ENCODE measurements around the gene KNSTRN. TPM values are rescaled to one million over a fixed set of nuclear protein-coding genes. Genes with fewer than 3 reads are reported as not detected.

The KNSTRN gene
- total and polyA plus RNA-seq, 2 experiments from 2014 or later: 67.9 to 80.4 TPM

GRCh38 chr15:40413036-40413435 lies 30.5 kb downstream of the KNSTRN start:
- Histone ChIP-seq H3K4me1 (ENCODE audit: insufficient read depth) (no peaks in the 10 kb centered on the region), H3K27ac (ENCODE audit: low read depth) (no peak overlapping the region), H3K4me2 (no peak overlapping the region), H3K9me2 (ENCODE audit: insufficient read depth) (no peaks in the 10 kb centered on the region), H3K36me3 (ENCODE audit: insufficient read depth) (peaks cover 46% of the 10 kb centered on the region), H2AFZ (no peak overlapping the region), H4K20me1 (replicated peaks; ENCODE audit: insufficient read depth) (peaks cover 6% of the 10 kb centered on the region; the same call in 1 of the 2 replicates), H3K4me3 (no peak overlapping the region), H3K79me2 (replicated peaks; ENCODE audit: insufficient read depth) (peaks cover 7% of the 10 kb centered on the region; the same call in 1 of the 2 replicates), H3K27me3 (ENCODE audit: insufficient read depth) (no peaks in the 10 kb centered on the region), H3F3A (replicated peaks; ENCODE audit: low read depth) (peaks cover 6% of the 10 kb centered on the region; the same call in 1 of the 2 replicates)
- no peak for ATAC-seq
- Mint-ChIP-seq H3K27me3 (ENCODE audit: insufficient read depth, low read depth, poor library complexity) (peaks cover 4% of the 10 kb centered on the region), H3K4me3 (no peak overlapping the region), H3K9me3 (no peaks in the 10 kb centered on the region), H3K4me1 (no peaks in the 10 kb centered on the region), H3K27ac (no peak overlapping the region), H3K36me3 (ENCODE audit: low read depth) (peaks cover 84% of the 10 kb centered on the region)
- DNase-seq (ENCODE audit: low spot score): no peak
- TF ChIP-seq REST (IDR thresholded peaks at IDR 0.05; ENCODE audit: unreplicated experiment) (peak; percentile 32), NANOG (IDR thresholded peaks at IDR 0.05; ENCODE audit: borderline replicate concordance) (no peak), ZNF114 (CRISPR knock-in tag; IDR thresholded peaks at IDR 0.05) (no peak)

GRCh38 chr15:40414816-40415215 lies 32.3 kb downstream of the KNSTRN start:
- Histone ChIP-seq H3K4me1 (ENCODE audit: insufficient read depth) (no peaks in the 10 kb centered on the region), H3K36me3 (ENCODE audit: insufficient read depth) (peaks cover 43% of the 10 kb centered on the region), H3F3A (replicated peaks; ENCODE audit: low read depth) (peaks cover 6% of the 10 kb centered on the region), H3K27me3 (ENCODE audit: insufficient read depth) (no peaks in the 10 kb centered on the region), H3K27ac (ENCODE audit: low read depth) (no peak overlapping the region), H3K4me3 (no peak overlapping the region), H3K79me2 (replicated peaks; ENCODE audit: insufficient read depth) (no peaks in the 10 kb centered on the region), H2AFZ (no peak overlapping the region), H3K4me2 (no peak overlapping the region), H4K20me1 (replicated peaks; ENCODE audit: insufficient read depth) (no peaks in the 10 kb centered on the region; the same call in 1 of the 2 replicates), H3K9me2 (ENCODE audit: insufficient read depth) (no peaks in the 10 kb centered on the region)
- H3K27me3 Mint-ChIP-seq (ENCODE audit: insufficient read depth, low read depth, poor library complexity): peaks cover 7% of the 10 kb centered on the region
- no peak overlapping the region for H3K27ac Mint-ChIP-seq
- peaks cover 76% of the 10 kb centered on the region for H3K36me3 Mint-ChIP-seq (ENCODE audit: low read depth)
- H3K4me1 Mint-ChIP-seq: no peaks in the 10 kb centered on the region
- no peak overlapping the region for H3K4me3 Mint-ChIP-seq
- no peaks in the 10 kb centered on the region for H3K9me3 Mint-ChIP-seq
- DNase-seq (ENCODE audit: low spot score) (no peak), ATAC-seq (no peak)
- TF ChIP-seq ZNF114 (CRISPR knock-in tag; IDR thresholded peaks at IDR 0.05): no peak
- TF ChIP-seq ZNF331 (CRISPR knock-in tag; IDR thresholded peaks at IDR 0.05; ENCODE audit: low read depth): no peak
- TF ChIP-seq POLR2AphosphoS5 (IDR thresholded peaks at IDR 0.05; ENCODE audit: low read depth): no peak
- no peak for TF ChIP-seq STAT1 (IDR thresholded peaks at IDR 0.05; ENCODE audit: unreplicated experiment)
- TF ChIP-seq ZNF462 (CRISPR knock-in tag; IDR thresholded peaks at IDR 0.05): no peak
- no peak for TF ChIP-seq EZH2 (IDR thresholded peaks at IDR 0.05; ENCODE audit: low read depth, unreplicated experiment)

Measured in GM23338 (cell line).